PFSK-1 (cell line): ENCODE data around the gene YY2.

Experiments
- FOXP2 ChIP-seq: optimal IDR thresholded peaks from 2 replicates; pipeline ENCODE3; 2011; ENCODE audit warnings: borderline replicate concordance, control low read depth, inconsistent platforms; ENCODE audit not compliant: insufficient read depth; ENCODE audit errors: extremely low read length, extremely low read depth
- POLR2AphosphoS5 ChIP-seq: IDR thresholded peaks from 2 replicates; pipeline ENCODE4 v1.6.1; 2012; ENCODE audit warnings: low read depth, mild to moderate bottlenecking, control low read depth, low read length, moderate library complexity
- REST ChIP-seq, 2 experiments: IDR thresholded peaks; 2 replicates each; pipeline versions ENCODE4 v1.6.1 to v1.8.0; 2011 to 2012; ENCODE audit warnings: low read depth in 2 of 2, low read length in 2 of 2, control low read depth in 1 of 2, inconsistent platforms in 1 of 2, mild to moderate bottlenecking in 1 of 2, moderate library complexity in 1 of 2; ENCODE audit not compliant: insufficient read depth in 1 of 2
- TAF1 ChIP-seq: IDR thresholded peaks from 2 replicates; pipeline ENCODE4 v1.6.1; 2012; ENCODE audit warnings: low read length, control low read depth, borderline replicate concordance; ENCODE audit not compliant: insufficient read depth

GRCh38 chrX:21856504-21856903 lies 717 bp downstream of the YY2 start:
- no peak for TF ChIP-seq POLR2AphosphoS5
- no peak for TF ChIP-seq FOXP2
- no peak for TF ChIP-seq REST (IDR thresholded peaks at IDR 0.05; ENCODE audit: insufficient read depth in 1 of 2, low read depth in 2 of 2, low read length in 2 of 2)
- no peak for TF ChIP-seq TAF1
